GM06990 (cell line): ENCODE data around the gene SLC23A3.

ENCODE experiments used
- DNase-seq: peaks from one replicate; pipeline ENCODE4 v3.0.0-alpha.2; 2011; ENCODE audit not compliant: insufficient read length; ENCODE audit errors: extremely low read depth
- H3K27me3 ChIP-seq: replicated peaks from 2 replicates; pipeline ENCODE4 v1.6.0; 2011; ENCODE audit warnings: low read length; ENCODE audit not compliant: control insufficient read depth, insufficient read depth
- H3K36me3 ChIP-seq: 2 replicates; pipeline ENCODE4 v1.5.1; 2011; ENCODE audit warnings: low read length; ENCODE audit not compliant: control insufficient read depth, insufficient read depth
- H3K4me3 ChIP-seq: replicated peaks from 2 replicates; pipeline ENCODE4 v1.5.1; 2011; ENCODE audit warnings: low read depth, mild to moderate bottlenecking, control low read depth, low read length
- CTCF ChIP-seq: IDR thresholded peaks from 2 replicates; pipeline ENCODE4 v1.5.1; 2011; ENCODE audit warnings: low read length, control low read depth, mild to moderate bottlenecking, inconsistent platforms; ENCODE audit not compliant: insufficient read depth, poor library complexity, severe bottlenecking

SLC23A3 gene

GRCh38 chr2:219177552-219178376, 7.9 kb upstream of the SLC23A3 start, which contains the start of gene RETREG2:
Gene RETREG2 (plus strand): TSS chr2:219178275. CDS start chr2:219178353, 78 bp downstream.
- TF ChIP-seq CTCF = no peak
- Histone ChIP-seq H3K27me3 (no peaks in the 10 kb centered on the region), H3K4me3 (peak within 1 kb of the TSS; percentile 96), H3K36me3 (peaks cover 38% of the 10 kb centered on the region)
- DNase-seq = peak; percentile 94

GRCh38 chr2:219176818-219177551, 7.2 kb upstream of the SLC23A3 start, which contains the start of gene CNPPD1:
Gene CNPPD1 (minus strand): TSS chr2:219176925. CDS start chr2:219176828, 97 bp downstream.
- DNase-seq = peak; percentile 94
- Histone ChIP-seq H3K27me3 (no peaks in the 10 kb centered on the region), H3K36me3 (peaks cover 35% of the 10 kb centered on the region), H3K4me3 (peak within 1 kb of the TSS; percentile 96)
- TF ChIP-seq CTCF = no peak

- Histone ChIP-seq H3K36me3 (peaks cover 34% of the 10 kb centered on the region), H3K4me3 (peak overlapping the region; percentile 96), H3K27me3 (no peaks in the 10 kb centered on the region)
- peak; percentile 64 for DNase-seq
- TF ChIP-seq CTCF = no peak
Observed at GRCh38 chr2:219175928-219176817, 6.3 kb upstream of the SLC23A3 start.

- peak overlapping the region; percentile 96 for H3K4me3 ChIP-seq
- peaks cover 29% of the 10 kb centered on the region for H3K36me3 ChIP-seq
- DNase-seq = no peak
- no peaks in the 10 kb centered on the region for H3K27me3 ChIP-seq
- no peak for TF ChIP-seq CTCF
Observed at GRCh38 chr2:219175486-219175885, 5.7 kb upstream of the SLC23A3 start.

DNA sequence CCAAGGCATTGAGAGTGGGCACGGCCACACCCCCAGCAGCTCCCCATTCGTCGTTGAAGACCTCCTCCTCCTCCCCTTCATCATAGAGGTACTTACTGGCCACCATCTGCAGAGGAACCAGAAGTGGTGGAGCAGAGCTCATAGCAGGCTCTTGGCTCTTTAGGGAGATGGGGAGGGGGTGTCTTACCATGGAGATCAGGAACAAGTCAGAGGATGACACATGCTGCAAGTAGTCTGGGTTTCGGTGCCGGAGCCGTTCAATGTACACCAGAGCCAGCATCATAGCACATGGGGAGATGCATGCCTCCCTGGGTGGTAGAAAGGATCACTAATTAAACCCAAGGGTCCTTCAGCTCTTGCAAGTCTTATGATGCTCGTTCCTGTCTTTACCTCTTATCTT, 5.0 kb upstream of the SLC23A3 start:
- TF ChIP-seq CTCF = no peak
- Histone ChIP-seq H3K36me3 (peaks cover 26% of the 10 kb centered on the region), H3K27me3 (no peaks in the 10 kb centered on the region), H3K4me3 (no peak overlapping the region)
- DNase-seq = no peak
